ENCODE measurements around the gene MYCT1. TPM values are rescaled to one million over a fixed set of nuclear protein-coding genes. Genes with fewer than 3 reads are reported as not detected.

MYCT1 gene
- total and polyA plus RNA-seq, 2 experiments from 2014 or later: 1.9 to 2.5 TPM

- H3K4me1 Mint-ChIP-seq: peaks cover 4% of the 10 kb centered on the region; the same call in 2 of the 3 replicates
Measured at GRCh38 chr6:152726313-152726712, 28.6 kb downstream of the MYCT1 start.

More at GRCh38 chr6:152726313-152726712, 28.6 kb downstream of the MYCT1 start:
- no peak for ATAC-seq
- Histone ChIP-seq H3K36me3 (ENCODE audit: insufficient read depth) (no peaks in the 10 kb centered on the region), H3F3A (replicated peaks; ENCODE audit: low read depth) (no peaks in the 10 kb centered on the region), H3K27ac (ENCODE audit: low read depth) (no peak overlapping the region), H4K20me1 (replicated peaks; ENCODE audit: insufficient read depth) (no peaks in the 10 kb centered on the region), H3K4me2 (no peak overlapping the region), H3K4me3 (no peak overlapping the region), H3K9me2 (ENCODE audit: insufficient read depth) (0 out of 2 replicates have a peak, but pooled peaks cover 3% of the 10 kb centered on the region), H3K79me2 (replicated peaks; ENCODE audit: insufficient read depth) (no peaks in the 10 kb centered on the region), H2AFZ (no peak overlapping the region), H3K4me1 (ENCODE audit: insufficient read depth) (no peaks in the 10 kb centered on the region), H3K27me3 (ENCODE audit: insufficient read depth) (no peaks in the 10 kb centered on the region)
- Mint-ChIP-seq H3K27ac (no peak overlapping the region), H3K36me3 (ENCODE audit: low read depth) (no peaks in the 10 kb centered on the region), H3K4me3 (no peak overlapping the region), H3K9me3 (no peaks in the 10 kb centered on the region), H3K27me3 (ENCODE audit: insufficient read depth, low read depth, poor library complexity) (no peaks in the 10 kb centered on the region)
- no peak for DNase-seq (ENCODE audit: low spot score)
- TF ChIP-seq ZNF114 (CRISPR knock-in tag; IDR thresholded peaks at IDR 0.05): no peak
- TF ChIP-seq EZH2phosphoT487 (IDR thresholded peaks at IDR 0.05; ENCODE audit: unreplicated experiment): no peak
- TF ChIP-seq EZH2 (IDR thresholded peaks at IDR 0.05; ENCODE audit: low read depth, unreplicated experiment): no peak
- TF ChIP-seq ZNF331 (CRISPR knock-in tag; IDR thresholded peaks at IDR 0.05; ENCODE audit: low read depth): no peak
- no peak for TF ChIP-seq STAT1 (IDR thresholded peaks at IDR 0.05; ENCODE audit: unreplicated experiment)
- no peak for TF ChIP-seq NANOG (IDR thresholded peaks at IDR 0.05; ENCODE audit: borderline replicate concordance)
- no peak for TF ChIP-seq JUNB (IDR thresholded peaks at IDR 0.05; ENCODE audit: unreplicated experiment)
- TF ChIP-seq, protein P1, sequence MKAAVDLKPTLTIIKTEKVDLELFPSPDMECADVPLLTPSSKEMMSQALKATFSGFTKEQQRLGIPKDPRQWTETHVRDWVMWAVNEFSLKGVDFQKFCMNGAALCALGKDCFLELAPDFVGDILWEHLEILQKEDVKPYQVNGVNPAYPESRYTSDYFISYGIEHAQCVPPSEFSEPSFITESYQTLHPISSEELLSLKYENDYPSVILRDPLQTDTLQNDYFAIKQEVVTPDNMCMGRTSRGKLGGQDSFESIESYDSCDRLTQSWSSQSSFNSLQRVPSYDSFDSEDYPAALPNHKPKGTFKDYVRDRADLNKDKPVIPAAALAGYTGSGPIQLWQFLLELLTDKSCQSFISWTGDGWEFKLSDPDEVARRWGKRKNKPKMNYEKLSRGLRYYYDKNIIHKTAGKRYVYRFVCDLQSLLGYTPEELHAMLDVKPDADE (IDR thresholded peaks at IDR 0.05): no peak
- TF ChIP-seq, protein P2, sequence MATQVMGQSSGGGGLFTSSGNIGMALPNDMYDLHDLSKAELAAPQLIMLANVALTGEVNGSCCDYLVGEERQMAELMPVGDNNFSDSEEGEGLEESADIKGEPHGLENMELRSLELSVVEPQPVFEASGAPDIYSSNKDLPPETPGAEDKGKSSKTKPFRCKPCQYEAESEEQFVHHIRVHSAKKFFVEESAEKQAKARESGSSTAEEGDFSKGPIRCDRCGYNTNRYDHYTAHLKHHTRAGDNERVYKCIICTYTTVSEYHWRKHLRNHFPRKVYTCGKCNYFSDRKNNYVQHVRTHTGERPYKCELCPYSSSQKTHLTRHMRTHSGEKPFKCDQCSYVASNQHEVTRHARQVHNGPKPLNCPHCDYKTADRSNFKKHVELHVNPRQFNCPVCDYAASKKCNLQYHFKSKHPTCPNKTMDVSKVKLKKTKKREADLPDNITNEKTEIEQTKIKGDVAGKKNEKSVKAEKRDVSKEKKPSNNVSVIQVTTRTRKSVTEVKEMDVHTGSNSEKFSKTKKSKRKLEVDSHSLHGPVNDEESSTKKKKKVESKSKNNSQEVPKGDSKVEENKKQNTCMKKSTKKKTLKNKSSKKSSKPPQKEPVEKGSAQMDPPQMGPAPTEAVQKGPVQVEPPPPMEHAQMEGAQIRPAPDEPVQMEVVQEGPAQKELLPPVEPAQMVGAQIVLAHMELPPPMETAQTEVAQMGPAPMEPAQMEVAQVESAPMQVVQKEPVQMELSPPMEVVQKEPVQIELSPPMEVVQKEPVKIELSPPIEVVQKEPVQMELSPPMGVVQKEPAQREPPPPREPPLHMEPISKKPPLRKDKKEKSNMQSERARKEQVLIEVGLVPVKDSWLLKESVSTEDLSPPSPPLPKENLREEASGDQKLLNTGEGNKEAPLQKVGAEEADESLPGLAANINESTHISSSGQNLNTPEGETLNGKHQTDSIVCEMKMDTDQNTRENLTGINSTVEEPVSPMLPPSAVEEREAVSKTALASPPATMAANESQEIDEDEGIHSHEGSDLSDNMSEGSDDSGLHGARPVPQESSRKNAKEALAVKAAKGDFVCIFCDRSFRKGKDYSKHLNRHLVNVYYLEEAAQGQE (IDR thresholded peaks at IDR 0.05; ENCODE audit: unreplicated experiment): no peak
- TF ChIP-seq, protein P3, sequence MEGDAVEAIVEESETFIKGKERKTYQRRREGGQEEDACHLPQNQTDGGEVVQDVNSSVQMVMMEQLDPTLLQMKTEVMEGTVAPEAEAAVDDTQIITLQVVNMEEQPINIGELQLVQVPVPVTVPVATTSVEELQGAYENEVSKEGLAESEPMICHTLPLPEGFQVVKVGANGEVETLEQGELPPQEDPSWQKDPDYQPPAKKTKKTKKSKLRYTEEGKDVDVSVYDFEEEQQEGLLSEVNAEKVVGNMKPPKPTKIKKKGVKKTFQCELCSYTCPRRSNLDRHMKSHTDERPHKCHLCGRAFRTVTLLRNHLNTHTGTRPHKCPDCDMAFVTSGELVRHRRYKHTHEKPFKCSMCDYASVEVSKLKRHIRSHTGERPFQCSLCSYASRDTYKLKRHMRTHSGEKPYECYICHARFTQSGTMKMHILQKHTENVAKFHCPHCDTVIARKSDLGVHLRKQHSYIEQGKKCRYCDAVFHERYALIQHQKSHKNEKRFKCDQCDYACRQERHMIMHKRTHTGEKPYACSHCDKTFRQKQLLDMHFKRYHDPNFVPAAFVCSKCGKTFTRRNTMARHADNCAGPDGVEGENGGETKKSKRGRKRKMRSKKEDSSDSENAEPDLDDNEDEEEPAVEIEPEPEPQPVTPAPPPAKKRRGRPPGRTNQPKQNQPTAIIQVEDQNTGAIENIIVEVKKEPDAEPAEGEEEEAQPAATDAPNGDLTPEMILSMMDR (conservative IDR thresholded peaks at IDR 0.05; ENCODE audit: low read depth in 2 of 2): no peak
